Measurements from ENCODE around the gene TMEM215. TPM values are rescaled to one million over a fixed set of nuclear protein-coding genes. Genes with fewer than 3 reads are reported as not detected.
"Not testable (repeated sequence)": the region's sequence is repeated elsewhere in the genome, so short reads cannot be mapped to it uniquely, and the experiment has no call there.

The TMEM215 gene
- polyA plus RNA-seq, 2 of the 4 experiments (the other 2 are of a cell fraction) = 0.03 TPM; not detected in 1

DNA sequence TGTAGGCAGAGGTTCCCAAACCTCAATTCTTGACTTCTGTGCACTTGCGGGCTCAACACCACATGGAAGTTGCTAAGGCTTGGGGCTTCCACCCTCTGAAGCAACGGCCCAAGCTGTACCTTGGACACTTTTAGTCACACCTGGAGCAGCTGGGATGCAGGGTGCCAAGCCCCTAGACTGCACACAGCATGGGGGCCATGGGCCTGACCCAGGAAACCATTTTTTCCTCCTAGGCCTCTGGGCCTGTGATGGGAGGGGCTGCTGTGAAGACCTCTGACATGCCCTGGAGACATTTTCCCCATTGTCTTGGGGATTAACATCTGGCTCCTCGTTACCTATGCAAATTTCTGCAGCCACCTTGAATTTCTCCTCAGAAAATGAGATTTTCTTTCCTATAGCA is 12.7 kb downstream of the TMEM215 start:
- H3K4me1 ChIP-seq; DNase-seq (ENCODE audit: low read depth in 1 of 2, low spot score in 1 of 2); H3K4me2 ChIP-seq; POLR2A ChIA-PET; H3K27ac ChIP-seq; H3K4me3 ChIP-seq; H3K9me3 ChIP-seq; ATAC-seq; FAIRE-seq: not testable (repeated sequence)
- CTCF ChIA-PET = interaction anchor here (0.6 kb wide), 1 partner anchor 87 kb away, joined by 3 read pairs; no protein-coding TSS in a partner anchor
- peak; percentile 75 for TF ChIP-seq ZFP36 (IDR thresholded peaks at IDR 0.05; ENCODE audit: borderline replicate concordance, partially characterized antibody)
- WGBS (ENCODE audit: missing lambda C conversion rate) = 19% methylated on average over 3 of the region's 3 CpGs

DNA sequence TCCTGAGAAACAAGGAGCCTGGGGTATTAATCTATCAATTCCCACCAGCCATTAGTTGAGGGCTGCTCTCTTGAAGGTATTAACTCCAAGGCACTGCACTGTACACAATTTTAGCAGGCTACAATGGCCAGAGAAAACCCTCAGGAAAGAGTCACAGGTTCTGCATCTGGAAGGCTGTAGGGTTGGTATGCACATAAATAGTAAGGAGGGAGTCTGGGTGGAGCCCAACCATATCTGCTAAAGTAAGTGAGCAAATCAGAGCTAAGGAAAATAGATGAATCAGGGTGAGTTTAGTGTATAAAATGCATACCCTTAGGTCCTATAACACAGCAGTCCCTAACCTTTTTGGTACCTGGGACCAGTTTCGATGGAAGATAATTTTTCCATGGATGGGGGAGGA is 18.2 kb downstream of the TMEM215 start:
- ChIA-PET POLR2A (no interaction called here), CTCF (interaction anchor here (1.0 kb wide), 1 partner anchor 15 kb away, joined by 3 read pairs; no protein-coding TSS in a partner anchor)
- Histone ChIP-seq H3K9me3 (no peaks in the 10 kb centered on the region), H3K4me3 (no peak overlapping the region), H3K4me2 (no peak overlapping the region), H3K27ac (no peak overlapping the region), H3K4me1 (no peaks in the 10 kb centered on the region)
- FAIRE-seq (no peak), ATAC-seq (no peak), DNase-seq (ENCODE audit: low read depth in 1 of 2, low spot score in 1 of 2) (no peak)
- no peak for TF ChIP-seq RCOR1 (IDR thresholded peaks at IDR 0.05; ENCODE audit: low read depth, low read length)
- no peak for TF ChIP-seq RNF2 (IDR thresholded peaks at IDR 0.05; ENCODE audit: borderline replicate concordance, low read depth)
- TF ChIP-seq HDAC2 (IDR thresholded peaks at IDR 0.05) = no peak
- no peak for TF ChIP-seq FOSL2 (IDR thresholded peaks at IDR 0.05)
- no peak for TF ChIP-seq FOSL2 (CRISPR knock-in tag; IDR thresholded peaks at IDR 0.05)
- TF ChIP-seq, protein P1, sequence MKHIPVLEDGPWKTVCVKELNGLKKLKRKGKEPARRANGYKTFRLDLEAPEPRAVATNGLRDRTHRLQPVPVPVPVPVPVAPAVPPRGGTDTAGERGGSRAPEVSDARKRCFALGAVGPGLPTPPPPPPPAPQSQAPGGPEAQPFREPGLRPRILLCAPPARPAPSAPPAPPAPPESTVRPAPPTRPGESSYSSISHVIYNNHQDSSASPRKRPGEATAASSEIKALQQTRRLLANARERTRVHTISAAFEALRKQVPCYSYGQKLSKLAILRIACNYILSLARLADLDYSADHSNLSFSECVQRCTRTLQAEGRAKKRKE (CRISPR knock-in tag; IDR thresholded peaks at IDR 0.05; ENCODE audit: low read depth) = no peak
- TF ChIP-seq FOXS1 (CRISPR knock-in tag; IDR thresholded peaks at IDR 0.05) = no peak
- TF ChIP-seq, protein P2, sequence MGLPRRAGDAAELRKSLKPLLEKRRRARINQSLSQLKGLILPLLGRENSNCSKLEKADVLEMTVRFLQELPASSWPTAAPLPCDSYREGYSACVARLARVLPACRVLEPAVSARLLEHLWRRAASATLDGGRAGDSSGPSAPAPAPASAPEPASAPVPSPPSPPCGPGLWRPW (IDR thresholded peaks at IDR 0.05) = no peak
- 5% methylated on average over 1 of the region's 1 CpG for WGBS (ENCODE audit: missing lambda C conversion rate)

DNA sequence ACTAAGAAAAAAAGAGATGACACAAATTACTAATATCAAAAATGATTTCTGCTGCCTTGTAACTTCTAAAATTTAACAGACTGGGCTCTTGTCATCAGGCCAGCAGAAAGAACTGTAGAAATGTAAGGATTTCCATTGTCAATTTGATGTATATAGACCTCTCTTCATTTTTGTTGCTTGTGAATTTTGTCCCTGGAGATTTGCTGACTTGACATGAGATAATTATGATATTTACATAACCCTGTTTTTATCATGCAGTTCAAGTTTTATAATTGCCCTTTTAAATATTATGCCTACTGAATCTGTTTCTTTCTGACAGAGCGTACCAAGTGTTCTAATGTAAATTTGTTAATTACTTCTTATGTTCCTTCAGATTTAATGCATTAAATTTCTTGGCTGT is 23.9 kb downstream of the TMEM215 start:
- H3K9me3 ChIP-seq = peaks cover 3% of the 10 kb centered on the region; the same call in 1 of the 3 replicates
- ChIA-PET POLR2A (no interaction called here), CTCF (interaction anchor here (1.1 kb wide), 1 partner anchor 16 kb away, joined by 3 read pairs; no protein-coding TSS in a partner anchor)
- peak; percentile 16 for TF ChIP-seq MAFK (IDR thresholded peaks at IDR 0.05; ENCODE audit: partially characterized antibody)
- TF ChIP-seq, protein P3, sequence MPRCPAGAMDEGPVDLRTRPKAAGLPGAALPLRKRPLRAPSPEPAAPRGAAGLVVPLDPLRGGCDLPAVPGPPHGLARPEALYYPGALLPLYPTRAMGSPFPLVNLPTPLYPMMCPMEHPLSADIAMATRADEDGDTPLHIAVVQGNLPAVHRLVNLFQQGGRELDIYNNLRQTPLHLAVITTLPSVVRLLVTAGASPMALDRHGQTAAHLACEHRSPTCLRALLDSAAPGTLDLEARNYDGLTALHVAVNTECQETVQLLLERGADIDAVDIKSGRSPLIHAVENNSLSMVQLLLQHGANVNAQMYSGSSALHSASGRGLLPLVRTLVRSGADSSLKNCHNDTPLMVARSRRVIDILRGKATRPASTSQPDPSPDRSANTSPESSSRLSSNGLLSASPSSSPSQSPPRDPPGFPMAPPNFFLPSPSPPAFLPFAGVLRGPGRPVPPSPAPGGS (IDR thresholded peaks at IDR 0.05) = no peak
- H3K4me2 ChIP-seq = no peak overlapping the region
- no peak overlapping the region for H3K4me3 ChIP-seq
- no peaks in the 10 kb centered on the region for H3K4me1 ChIP-seq
- no peak overlapping the region for H3K27ac ChIP-seq
- FAIRE-seq (no peak), ATAC-seq (no peak), DNase-seq (ENCODE audit: low read depth in 1 of 2, low spot score in 1 of 2) (no peak)
- WGBS (ENCODE audit: missing lambda C conversion rate) = 14% methylated on average over 1 of the region's 1 CpG

DNA sequence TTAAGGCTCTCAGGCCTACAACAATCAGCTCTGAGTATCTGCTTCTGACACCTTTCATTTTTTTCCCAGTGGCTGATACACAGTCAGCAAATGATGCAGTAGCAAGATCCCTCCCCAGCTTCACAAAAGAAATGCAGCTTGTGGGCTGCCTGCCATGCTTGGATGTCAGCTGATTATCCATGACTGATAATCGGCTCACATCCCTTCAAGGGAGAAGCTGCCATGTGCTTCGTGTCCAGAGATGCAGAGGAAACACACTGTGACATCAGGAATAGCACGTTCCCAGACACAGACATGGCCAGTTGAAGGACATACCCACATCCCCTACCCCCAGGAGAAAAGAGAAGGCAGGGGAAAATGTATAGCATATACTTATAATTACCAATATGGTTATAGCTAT is 27.9 kb downstream of the TMEM215 start:
- no peak overlapping the region for H3K27ac ChIP-seq
- POLR2A ChIA-PET = no interaction called here
- WGBS (ENCODE audit: missing lambda C conversion rate) = 3% methylated on average over 3 of the region's 3 CpGs
- H3K4me3 ChIP-seq = no peak overlapping the region
- CTCF ChIA-PET = no interaction called here
- FAIRE-seq (no peak), ATAC-seq (no peak), DNase-seq (ENCODE audit: low read depth in 1 of 2, low spot score in 1 of 2) (no peak)
- H3K4me1 ChIP-seq = no peaks in the 10 kb centered on the region
- no peak for TF ChIP-seq JUNB (IDR thresholded peaks at IDR 0.05)
- TF ChIP-seq EHMT2 (IDR thresholded peaks at IDR 0.05; ENCODE audit: low read depth) = no peak
- no peak for TF ChIP-seq BHLHE40 (IDR thresholded peaks at IDR 0.05; ENCODE audit: low read depth, low read length)
- no peak for TF ChIP-seq MYC (IDR thresholded peaks at IDR 0.05; ENCODE audit: borderline replicate concordance, low read length)
- TF ChIP-seq, protein P2 (IDR thresholded peaks at IDR 0.05) = no peak
- TF ChIP-seq EP300 (IDR thresholded peaks at IDR 0.05) = no peak
- no peak for TF ChIP-seq FOSL2 (IDR thresholded peaks at IDR 0.05)
- no peak for TF ChIP-seq FOSL2 (CRISPR knock-in tag; IDR thresholded peaks at IDR 0.05)
- no peak for TF ChIP-seq POLR2A (IDR thresholded peaks at IDR 0.05; ENCODE audit: low read length)
- no peak for TF ChIP-seq HOXB13 (CRISPR knock-in tag; IDR thresholded peaks at IDR 0.05; ENCODE audit: low read depth)
- TF ChIP-seq POLR2AphosphoS2 (conservative IDR thresholded peaks at IDR 0.05; ENCODE audit: low read length) = no peak
- TF ChIP-seq, protein P4, sequence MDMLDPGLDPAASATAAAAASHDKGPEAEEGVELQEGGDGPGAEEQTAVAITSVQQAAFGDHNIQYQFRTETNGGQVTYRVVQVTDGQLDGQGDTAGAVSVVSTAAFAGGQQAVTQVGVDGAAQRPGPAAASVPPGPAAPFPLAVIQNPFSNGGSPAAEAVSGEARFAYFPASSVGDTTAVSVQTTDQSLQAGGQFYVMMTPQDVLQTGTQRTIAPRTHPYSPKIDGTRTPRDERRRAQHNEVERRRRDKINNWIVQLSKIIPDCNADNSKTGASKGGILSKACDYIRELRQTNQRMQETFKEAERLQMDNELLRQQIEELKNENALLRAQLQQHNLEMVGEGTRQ (IDR thresholded peaks at IDR 0.05) = no peak
- TF ChIP-seq RNF2 (IDR thresholded peaks at IDR 0.05; ENCODE audit: borderline replicate concordance, low read depth) = no peak
- no peak for TF ChIP-seq EHF (CRISPR knock-in tag; IDR thresholded peaks at IDR 0.05)
- TF ChIP-seq NR3C1 (IDR thresholded peaks at IDR 0.05) = no peak
- TF ChIP-seq RARB (CRISPR knock-in tag; IDR thresholded peaks at IDR 0.05) = no peak
- TF ChIP-seq RAD21 (conservative IDR thresholded peaks at IDR 0.05 in 1 of 2, IDR thresholded peaks at IDR 0.05 in 1 of 2) = no peak
- no peak for TF ChIP-seq MAZ (IDR thresholded peaks at IDR 0.05; ENCODE audit: borderline replicate concordance, low read depth, low read length)
- no peak for TF ChIP-seq CHD4 (IDR thresholded peaks at IDR 0.05; ENCODE audit: borderline replicate concordance)
- TF ChIP-seq CBX8 (IDR thresholded peaks at IDR 0.05) = no peak
- no peak for TF ChIP-seq NFE2L2 (conservative IDR thresholded peaks at IDR 0.05; ENCODE audit: low read length)
- no peak overlapping the region for H3K4me2 ChIP-seq
- peaks cover 3% of the 10 kb centered on the region; the same call in 1 of the 3 replicates for H3K9me3 ChIP-seq
